GM12892 (cell line): ENCODE results near the gene FFAR2.

Source experiments
- POLR2A ChIP-seq: IDR thresholded peaks from 2 replicates; pipeline ENCODE4 v1.6.1; 2011; ENCODE audit warnings: low read depth, low read length, control low read depth
- POLR2AphosphoS5 ChIP-seq: IDR thresholded peaks from 2 replicates; pipeline ENCODE4 v1.6.1; 2011; ENCODE audit warnings: low read depth, low read length, control low read depth
- TAF1 ChIP-seq: IDR thresholded peaks from 2 replicates; pipeline ENCODE4 v1.6.1; 2011; ENCODE audit warnings: low read depth, mild to moderate bottlenecking, control low read depth, low read length, borderline replicate concordance

DNA sequence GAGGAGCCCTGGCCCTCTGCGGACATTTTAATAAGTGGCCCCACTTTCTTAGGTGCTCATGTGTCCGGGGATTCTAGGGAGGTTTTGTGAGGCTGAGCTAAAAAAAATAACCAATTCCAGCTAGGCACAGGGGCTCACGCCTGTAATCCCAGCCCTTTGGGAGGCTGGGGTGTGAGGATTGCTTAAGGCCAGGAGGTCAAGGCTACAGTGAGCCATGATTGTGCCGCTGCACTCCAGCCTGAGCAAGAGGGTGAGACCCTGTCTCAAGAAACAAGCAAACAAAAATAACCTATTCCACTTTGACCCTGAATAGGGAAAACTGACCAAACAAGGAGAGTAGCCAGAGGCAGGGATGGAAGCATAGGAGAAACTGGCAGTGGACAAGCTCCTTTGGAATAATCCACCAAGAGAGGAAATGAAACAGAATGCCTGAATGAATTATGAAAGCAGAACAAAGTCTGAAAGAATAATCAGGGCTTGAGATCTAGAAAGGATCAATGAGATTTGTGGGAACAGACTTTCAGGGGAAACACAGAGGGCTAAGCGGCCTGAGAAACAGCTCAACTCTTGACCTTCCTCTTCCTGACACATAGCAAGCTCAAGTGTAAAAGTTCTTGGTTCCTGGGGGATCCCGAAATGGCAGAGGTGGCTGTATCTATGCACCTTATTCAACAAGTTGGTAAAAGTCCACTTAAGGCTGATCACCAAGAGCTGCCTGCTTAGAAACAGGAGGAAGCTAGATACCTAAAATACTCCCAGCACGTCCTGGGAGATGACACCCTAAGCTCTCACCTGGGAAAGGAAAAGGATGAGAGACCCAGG, 30.1 kb upstream of the FFAR2 start:
- no peak for TF ChIP-seq TAF1
- TF ChIP-seq POLR2AphosphoS5 = no peak
- TF ChIP-seq POLR2A = no peak
